Activated CD4-positive, alpha-beta T cell treated with anti-CD3 and anti-CD28 coated beads, Interleukin-2, Interleukin-6, amounts not matched to agents 100 ng/mL and 50 ng/mL, durations not matched to agents 16 hours and 8 hours (primary cell): ENCODE measurements around the gene NFASC.

Source experiments
- DNase-seq: peaks from one replicate; pipeline ENCODE4 v3.0.0-alpha.2; 2020

The NFASC gene

DNA sequence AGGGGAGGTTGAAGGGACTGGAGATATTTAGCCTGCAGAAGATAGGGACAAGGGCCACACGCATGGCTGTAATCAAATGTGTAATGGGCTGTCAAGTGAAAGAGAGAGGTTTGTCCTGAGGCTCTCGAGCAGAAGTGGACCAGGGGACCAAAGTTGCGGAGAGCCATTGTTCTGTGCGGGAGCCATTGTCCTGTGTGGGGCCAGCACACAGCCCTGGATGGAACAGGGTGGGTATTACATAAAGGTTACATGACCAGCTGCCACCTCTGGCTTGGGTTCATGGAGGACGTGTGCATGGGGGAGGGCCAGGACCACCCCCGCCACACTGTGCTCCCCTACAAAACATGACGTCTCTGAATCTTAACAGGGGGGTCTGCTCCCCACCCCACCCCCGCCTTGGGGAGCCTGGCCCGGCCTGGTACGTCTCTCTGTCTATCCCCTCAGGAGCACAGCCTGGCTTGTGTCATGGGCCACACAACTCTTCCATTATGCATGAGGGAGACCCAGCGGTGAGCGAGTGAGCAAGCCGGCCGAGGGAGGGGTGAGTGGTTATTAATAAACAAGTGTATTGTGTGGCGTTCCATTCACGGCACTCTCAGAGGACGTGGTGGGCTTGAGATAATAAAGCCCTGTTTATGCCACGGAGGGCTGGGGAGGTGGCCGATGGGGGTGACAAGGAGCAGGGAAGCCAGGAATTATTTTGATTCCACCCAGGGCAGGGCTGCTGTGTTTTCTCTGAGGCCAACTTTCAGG is at the start of gene NFASC:
Gene NFASC, plus strand, starts transcription at position 703 of the 753 bp plus-strand sequence. CDS start 73,454 bp downstream, outside the sequence.
- DNase-seq = no peak

DNA sequence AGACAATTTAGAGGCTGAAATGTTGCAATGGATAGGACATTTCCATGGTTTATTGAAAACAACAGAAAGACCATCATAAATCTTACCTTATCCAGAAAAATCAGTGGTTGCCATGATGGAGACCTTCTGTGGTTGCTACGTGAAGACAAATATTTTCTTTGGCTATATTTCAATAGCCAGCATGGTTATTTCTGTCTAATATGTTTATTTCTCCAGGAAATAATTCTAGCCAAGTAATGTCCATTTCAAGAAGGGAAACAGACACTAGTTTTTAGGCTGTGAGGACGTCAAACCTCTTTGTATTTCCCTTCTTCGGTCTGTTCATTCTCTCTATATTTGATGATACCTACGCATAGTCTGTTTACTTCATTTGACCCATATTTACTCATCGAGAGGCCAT is 49.2 kb upstream of the NFASC start:
- no peak for DNase-seq

DNA sequence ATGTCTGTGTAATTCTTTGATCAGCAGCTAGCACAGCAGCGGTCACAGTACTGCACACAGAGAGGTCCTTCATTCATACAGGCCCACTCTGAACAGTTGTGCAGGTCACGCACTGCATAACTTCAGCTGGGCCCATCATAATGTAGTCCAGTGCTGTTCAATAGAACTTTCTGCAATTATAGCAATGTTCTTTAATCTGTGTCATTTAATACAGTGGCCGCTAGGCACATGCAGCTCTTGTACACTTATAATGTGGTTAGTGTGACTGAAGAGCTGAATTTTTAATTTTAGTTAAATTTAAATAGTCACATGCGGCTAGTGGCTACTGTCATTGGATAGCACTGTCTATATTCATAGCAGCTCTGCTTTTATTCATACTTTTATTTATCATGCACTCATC is 48.7 kb upstream of the NFASC start:
- DNase-seq = no peak

DNA sequence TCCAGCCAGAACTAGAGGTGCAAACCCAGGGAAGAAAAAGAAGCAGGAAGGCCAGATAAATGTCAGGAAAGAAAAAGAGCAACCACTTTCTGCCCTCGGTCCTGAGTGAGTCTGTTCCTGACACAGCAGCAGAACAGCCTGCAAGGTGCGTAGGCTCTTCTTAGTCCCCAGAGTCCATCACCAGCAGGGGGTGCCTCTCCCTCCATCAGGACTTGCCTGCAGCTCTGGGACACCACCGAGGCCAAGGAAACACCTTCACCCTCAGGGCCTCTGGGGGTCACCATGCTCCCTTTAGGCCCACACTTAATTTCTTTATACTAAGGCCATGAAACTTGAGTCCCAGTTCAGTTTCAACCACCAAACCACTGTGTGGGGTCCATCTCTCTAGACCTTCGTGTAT is 43.7 kb upstream of the NFASC start:
- peak; percentile 30 for DNase-seq

DNA sequence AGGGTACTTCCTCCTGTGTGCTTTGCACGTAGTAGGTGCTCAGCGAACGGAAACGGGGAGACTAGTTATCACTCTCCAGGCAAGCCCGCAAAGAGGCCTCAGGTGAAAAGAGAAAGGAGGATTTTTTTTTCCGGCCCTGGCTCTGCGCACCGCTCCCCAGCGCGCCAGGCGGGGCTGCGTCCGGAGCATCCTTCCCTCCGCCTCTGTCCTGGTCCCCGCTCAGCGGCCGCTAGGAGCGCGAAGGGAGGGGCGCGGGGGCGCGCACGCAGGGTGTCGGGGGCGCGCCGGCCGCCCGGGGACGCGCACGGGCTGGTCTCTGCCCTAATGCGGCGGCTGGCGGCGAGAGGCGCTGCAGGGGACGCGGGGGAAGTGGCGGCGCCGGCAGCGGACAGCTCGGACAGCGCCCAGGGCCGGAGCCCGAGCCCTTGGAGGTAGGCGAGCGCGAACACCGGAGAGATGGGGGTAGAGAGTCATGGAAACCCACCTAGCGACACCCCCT is 42.3 kb upstream of the NFASC start:
- DNase-seq = peak; percentile 53

DNA sequence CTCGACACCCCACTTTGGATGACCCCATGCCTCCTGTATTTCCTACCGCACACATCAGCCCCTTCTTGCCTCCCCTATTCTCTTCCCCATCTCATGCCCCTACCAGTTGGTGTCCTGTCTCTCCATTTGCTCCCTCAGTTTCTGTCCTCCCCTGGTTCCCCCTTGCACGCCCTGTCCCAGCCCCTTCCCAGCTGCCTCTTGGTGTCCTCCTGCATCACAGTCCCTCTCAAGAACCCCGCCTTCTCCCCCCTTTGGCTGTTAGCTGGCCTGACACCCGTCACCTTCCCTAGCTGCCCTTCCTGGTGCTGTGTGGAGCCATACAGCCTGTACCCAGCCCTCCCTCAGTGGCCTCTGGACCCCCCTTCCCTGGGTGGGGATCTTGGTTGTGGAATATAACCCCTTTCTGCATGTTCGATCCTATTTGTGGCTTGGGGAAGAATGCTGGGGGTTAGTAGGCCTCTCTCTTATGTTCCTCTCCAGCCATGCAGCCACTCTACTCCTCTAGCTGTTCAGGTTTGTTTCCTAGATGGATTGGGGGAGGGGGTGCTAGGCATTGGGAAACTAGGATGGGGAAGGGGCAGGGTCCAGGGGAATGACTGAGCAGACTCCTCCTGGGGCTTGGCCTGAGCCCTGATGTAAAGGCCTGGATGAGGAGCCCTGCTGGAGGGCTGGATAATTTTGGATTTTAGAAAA is 41.4 kb upstream of the NFASC start:
- no peak for DNase-seq

DNA sequence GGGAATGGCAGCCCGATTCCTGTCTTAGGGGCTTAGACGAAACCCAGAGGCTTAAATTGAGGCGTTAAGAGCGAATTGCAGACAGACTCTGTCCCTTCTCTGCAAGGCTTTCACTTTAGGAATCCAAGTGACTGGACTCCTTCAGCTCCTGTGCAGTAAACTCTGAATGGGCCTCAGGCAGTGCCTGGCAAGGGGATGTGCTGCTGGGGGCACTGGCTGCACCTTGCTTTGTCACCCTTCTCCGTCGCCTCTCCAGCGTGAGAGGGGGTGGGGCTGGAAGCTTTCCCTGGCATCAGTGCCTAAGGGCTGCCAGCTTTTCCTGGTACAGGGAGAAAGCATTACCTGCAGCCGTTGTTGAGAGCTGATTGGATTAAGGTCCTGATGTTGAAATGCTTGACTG is 39.9 kb upstream of the NFASC start:
- no peak for DNase-seq

DNA sequence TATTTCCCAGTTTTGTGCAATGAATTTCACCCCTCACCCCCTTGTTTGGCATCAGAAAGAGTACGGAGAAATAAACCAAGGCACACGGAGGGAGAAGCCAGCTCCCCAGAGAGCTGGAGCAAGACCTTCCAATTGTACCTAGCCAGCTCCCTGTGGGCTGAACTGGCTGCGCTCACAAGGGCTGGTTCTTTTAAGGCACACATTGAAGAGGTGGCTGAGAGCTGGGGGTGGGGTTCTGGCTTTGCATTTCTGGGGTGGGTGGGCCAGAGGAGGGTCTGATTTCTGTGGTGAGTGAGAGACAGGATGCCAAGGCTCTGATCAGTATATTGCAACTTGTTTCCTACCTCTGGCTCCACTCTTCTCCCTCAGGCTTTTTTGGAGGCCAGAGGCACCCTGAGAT is 39.5 kb upstream of the NFASC start:
- DNase-seq = no peak

DNA sequence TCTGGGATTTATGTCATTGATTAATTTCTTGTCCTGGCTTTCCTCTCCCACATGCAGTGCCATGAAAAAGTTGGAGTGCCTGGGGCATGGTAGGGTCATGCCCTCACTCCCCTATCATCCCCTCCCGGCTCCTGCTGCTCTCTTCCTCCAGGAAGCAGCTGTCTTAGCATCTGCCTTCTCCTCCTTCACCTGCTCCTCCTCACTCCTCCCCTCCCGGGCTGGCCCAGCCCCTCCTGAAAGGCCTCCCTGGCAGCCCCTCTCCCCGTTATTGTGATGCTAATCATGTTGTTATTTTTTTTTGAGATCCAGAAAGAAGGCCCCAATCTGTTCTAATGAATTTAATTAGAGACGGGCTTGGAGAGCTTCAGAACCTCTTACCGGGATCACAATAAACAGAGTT is 36.3 kb upstream of the NFASC start:
- no peak for DNase-seq

DNA sequence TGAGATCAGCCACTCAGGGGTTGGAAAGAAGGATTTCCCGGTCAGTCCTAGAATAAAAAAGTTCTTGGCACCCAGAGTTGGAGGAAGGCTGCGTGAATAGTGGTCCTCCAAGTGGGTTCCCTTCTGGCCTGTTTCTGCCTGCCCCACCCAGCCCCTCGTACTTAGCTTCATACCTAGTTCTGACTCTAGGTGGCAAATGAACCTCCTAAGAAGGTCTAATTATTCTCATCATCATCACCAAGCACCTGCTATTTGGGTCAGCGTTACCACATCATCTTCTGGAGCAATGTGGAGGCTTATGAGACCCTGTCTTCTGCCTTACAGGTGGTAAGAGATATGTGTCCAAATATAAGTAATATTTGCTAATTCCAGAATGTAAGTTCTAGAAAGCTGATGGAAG is 35.9 kb upstream of the NFASC start:
- DNase-seq = no peak

DNA sequence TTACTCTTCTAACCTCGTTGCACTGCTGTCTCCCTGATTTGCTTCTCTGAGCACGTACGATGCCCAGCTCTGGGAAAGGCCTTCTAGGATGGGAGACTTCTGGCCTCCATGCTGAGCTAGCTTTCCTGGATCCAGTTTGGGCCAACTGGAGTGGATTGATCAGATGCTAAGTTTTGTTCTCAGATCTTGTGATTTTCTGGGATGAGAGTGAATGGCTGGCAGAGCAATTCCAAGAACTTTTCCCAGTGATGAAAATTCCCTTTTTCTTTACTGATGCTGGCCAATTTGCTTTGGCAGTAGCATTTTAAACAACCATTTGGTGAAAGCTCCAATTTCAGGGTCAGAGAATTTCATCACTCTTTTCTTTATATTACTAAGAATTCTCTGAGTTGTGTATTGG is 34.9 kb upstream of the NFASC start:
- DNase-seq = no peak

DNA sequence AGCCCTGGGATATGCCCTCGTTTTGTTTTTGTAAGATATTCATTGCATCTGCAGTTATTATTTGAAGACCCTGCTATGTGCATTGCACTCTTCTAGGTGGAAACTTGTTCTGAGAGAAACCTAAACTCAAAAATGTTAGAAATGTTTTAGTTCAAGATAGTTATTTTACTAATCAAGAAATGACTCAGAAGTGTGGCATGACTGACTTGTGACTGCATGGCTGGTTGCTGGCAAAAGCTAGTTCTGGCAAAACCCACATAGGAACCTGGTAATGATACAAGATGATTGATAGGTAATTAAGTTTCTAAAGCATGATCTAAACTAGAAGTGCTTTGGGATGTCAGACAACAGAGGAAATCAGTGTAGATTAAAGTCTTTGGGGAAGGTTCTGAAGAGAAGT is 33.8 kb upstream of the NFASC start:
- no peak for DNase-seq

DNA sequence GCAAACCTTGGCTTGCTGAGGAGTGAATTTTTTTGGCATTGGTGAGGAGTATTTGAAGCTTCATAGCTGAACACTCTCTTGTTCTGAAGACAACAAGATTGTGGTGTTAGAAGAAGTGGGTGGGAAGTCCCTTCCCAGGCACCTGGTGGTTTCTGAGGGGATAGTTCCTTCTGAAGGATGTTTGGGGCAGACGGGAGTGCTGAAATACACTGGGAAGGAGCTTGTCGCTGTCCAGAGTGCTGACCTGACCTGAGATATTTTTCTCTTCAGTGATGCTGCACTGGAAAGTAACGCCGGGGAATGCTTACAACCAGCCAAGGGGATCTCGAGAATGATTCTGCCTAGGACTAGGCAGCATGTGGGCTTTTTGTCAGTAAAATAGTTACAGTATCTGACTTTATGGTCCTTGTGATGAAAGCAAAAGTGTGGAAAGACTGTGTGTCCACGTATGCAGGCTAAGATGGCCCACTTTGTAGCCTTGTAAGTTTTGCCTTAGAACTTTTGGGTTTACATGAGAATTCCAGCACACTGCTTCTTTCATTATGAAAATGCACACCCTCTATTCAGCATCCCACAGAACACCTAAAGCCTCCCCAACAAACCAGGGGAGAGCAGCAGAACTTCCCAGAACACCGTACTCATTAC is 33.1 kb upstream of the NFASC start:
- peak; percentile 21 for DNase-seq

DNA sequence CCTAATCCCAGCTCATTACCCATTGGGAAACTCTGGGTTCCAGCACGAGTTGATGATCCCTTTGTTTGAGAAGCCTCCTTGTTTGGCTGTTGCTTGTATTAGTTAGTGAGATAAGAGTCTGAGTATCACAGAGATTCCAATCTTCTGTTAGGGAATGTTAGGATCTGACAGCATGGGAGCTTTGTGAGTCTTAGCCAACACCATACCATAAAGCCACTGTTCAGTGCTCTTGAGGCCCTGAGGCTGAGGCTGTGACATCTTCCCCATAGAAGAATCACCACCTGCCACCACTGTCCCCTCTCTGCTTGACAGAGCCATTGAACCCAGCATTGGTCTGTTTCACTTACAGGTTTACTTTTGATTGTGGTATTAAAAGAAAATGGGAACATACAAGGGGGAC is 29.3 kb upstream of the NFASC start:
- no peak for DNase-seq

DNA sequence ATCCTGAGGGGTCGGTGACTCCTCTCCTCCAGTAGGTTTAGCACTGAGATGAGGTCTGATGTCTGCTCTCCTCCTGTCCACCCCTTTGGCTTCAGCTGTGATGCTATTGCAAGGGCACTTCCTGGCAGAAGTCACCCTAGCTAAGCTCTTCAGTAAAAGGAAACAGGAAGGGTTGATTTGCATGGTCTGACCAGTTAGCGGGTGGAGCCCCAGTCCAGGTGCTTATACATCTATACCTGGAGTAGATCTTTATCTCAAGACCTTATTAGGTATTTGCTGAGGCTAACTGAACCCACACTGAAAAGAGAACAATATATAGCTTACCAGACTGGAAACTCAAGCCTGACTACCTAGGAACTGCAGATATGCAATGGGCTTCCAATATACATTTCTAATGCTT is 28.9 kb upstream of the NFASC start:
- DNase-seq = no peak

DNA sequence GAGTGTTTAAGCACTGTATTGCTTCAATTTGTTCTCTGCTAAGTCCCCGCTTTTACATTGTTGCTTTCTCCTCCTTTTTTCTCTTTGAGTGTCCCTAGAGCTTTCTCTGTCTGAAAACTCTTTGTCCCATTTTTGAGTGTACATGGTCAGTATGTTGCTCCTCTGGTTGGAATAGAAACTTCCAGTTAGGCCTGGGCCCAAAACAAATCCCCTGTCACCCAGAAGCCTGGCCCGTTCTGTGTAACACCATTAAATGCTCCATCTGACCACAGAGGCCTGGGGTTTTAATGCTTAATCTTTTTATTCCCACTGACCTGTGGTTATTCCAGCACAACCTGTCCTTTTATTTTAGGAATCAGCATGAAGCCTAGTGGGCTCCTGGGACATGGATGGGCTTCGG is 28.3 kb upstream of the NFASC start:
- no peak for DNase-seq

DNA sequence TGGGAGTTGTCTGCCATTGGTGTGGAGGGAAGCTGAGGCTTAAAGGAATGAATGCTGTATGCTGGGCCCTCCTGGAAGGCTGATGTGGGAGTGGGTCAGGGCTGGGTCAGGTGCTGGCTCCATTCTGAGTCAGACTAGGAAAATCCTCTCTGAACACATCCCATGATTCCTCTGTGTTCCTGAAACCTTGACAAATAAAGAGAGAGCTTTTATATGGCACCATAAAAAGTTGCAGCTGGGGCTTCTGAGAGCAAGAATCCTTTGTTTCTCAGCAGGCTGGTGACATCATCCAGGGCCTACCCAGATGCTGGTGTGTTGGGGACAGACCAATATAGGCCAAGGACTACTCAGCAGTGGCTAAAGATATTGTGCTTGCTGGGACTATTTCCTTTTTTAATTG is 27.8 kb upstream of the NFASC start:
- no peak for DNase-seq

DNA sequence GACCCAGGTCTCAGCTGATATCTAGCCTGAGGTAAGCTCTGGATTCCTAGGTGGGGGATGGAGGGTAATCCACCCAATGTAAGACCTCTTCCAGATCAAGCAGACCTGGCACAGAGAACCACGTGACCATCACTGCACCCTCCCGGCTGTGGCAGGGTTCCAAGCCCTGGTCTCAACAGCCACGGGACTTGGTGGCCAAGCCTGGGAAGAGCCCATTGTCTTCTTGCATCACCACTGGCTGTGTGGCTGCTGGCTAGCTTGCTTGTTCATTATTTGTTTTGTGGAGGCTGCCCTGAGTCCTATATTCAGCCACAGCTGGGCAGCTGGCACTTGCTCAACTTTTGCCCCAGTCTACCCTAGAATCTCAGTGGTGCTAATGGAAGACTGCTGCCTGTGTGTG is 24.1 kb upstream of the NFASC start:
- DNase-seq = no peak

DNA sequence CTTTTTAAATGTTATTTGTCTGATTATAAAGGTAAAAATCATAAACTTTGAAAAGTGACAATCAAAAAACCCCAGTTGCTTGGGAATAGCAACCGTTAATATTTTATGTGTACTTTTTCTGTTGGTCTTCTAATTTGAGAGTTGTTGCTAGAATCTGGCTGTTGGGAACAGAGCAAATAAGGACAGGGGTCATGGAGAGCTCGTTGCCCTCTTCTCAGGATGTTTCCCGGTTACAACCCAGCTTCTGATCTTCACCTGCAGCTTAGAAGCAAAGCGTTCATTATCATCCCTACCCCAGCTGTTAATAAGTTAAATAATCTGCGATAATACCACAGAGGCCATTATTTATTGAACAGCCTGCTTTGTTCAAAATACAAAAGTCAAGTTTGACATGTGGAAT is 22.1 kb upstream of the NFASC start:
- no peak for DNase-seq

DNA sequence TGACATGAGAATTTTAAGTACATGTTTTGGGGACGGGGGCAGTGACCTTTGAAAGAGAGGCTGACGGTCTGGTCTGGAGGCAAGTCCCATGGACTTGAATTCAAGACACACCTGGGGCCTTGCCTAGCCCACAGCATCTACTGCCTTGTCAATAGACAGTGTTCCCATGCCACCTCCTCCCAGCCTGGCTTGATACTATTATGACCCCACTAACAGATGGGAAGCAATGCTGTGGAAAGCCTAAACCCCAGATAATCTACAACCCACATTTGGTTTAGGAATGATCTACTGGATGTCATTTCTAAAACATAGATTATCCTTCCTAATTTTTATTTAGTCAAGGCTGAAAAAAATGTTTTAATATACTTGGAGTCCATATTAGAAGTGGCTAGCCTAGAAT is 17.8 kb upstream of the NFASC start:
- DNase-seq = no peak

DNA sequence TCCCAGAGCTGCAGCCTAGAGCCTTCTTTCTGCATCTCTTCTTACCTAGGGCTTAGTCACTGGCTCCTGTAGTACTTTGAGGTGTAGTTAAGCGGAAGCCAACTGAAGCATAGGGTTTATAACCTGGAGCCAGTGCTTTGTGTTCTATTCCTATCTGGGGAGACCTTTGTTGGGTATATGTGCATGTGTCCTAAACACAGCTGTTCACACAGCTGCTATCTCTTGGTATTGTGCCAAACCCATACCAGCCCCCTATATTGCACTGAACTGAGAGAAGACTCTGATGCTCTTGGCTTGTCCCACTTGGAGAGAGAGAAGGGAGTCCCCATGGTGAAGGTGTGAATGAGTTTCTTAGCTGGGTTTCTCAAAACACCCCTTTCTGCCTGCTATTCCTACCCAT is 17.2 kb upstream of the NFASC start:
- no peak for DNase-seq

DNA sequence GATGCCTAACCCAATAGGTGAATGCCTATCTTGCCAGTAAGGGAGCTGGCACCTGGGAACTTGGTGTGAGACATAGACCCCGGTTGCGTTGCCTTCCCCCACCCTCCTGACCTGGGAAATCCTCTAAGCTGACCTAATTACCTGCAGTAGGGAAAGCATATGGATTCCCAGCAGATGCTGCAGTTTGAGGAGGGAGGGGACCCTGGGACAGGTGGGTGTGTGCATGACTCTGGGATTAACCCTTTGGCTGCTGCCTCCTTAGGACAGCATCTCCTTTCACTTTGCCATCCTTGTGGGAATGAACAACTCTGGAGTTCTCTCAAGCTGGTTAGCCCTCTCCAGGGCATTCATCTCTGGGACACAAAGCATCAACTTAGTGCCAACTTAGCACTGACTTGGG is 16.4 kb upstream of the NFASC start:
- DNase-seq = no peak

DNA sequence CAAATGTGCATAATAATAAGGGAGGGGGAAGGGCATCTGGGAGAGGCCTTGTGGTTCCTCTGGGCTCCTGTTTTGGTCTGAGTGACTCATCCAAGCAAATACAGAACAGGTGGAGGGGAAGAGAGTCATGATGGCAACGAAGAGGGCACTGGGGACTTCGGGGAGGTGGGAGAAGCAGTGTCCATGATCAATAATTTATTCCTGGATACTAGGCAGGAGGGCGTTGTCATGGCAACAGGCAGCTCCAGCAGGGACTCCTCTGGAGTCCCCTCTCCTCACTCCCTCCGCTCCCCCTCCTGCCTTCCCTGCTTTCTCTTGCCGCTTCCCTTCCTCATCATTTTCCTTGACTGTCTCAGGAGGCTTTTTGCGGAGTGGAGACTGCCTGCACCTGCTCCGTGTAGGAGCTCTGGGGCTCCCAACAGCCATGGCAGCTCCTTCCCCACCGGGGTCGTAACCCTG is 12.3 kb upstream of the NFASC start:
- no peak for DNase-seq

DNA sequence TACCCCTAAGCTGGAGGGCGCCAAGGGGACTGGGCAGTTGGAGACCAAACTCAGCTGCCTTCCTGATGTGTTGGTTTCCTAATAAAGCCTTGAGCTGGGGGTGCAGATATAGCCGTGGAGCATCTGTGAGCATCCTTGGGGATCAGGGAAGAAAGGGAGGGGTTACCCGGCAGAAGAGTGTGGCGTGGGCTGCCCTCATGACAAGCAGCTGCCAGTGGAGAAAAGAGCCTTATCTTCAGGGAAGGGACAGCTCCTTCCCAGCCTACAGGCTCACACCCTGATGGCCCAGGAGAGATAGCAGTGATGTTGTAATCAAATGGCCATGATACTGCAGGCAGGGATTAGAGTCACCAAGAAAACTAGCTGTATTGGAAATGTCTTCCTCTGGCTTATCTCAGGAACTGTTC is 10.8 kb upstream of the NFASC start:
- no peak for DNase-seq
